A549 (cell line): ENCODE data around the gene TRUB1. TPM values are rescaled to one million over a fixed set of nuclear protein-coding genes. Genes with fewer than 3 reads are reported as not detected.

Experiments used
- ATAC-seq, 2 experiments: fragments of 200-7000 bp in 1 of 2; fragments of >200 bp in 1 of 2; cut with Nextera tagmentation in 1 of 2; cut with Tn5 transposase in 1 of 2; 3 replicates each; pipeline versions ENCODE4 v1.8.0 to v1.9.1; 2018 to 2020; ENCODE audit warnings: mild to moderate bottlenecking in 1 of 2, moderate library complexity in 1 of 2
- CTCF ChIA-PET: fragments of 300-600 bp; sonication (Branson Sonifier 250); formaldehyde crosslinking; extraction: SDS; loops from one replicate; lab custom pipeline; 2021; ENCODE audit warnings: antibody characterized with exemption, inconsistent platforms; lab: Yijun Ruan, JAX
- POLR2A ChIA-PET: fragments of 350-600 bp; formaldehyde crosslinking; extraction: SDS; loops from one replicate; lab custom pipeline; 2021; ENCODE audit warnings: antibody characterized with exemption, inconsistent platforms; lab: Yijun Ruan, JAX
- DNase-seq, 2 experiments: peaks; one replicate each; pipeline versions ENCODE4 v3.0.0 to v3.0.0-alpha.2; 2011 to 2016; ENCODE audit warnings: low read depth in 1 of 2, low spot score in 1 of 2
- FAIRE-seq: peaks from 2 replicates; lab custom pipeline; 2011; peaks lifted over from hg19 to GRCh38; lab: Jason Lieb, UNC
- H3K27ac ChIP-seq, 2 experiments: fragments of >200 bp; sonication (Bioruptor Twin); formaldehyde crosslinking; 3 replicates each; pipeline ENCODE4 v1.5.1; 2016 to 2017
- H3K4me1 ChIP-seq: fragments of >200 bp; sonication (Bioruptor Twin); formaldehyde crosslinking; 3 replicates; pipeline ENCODE4 v1.6.1; 2016
- H3K4me2 ChIP-seq: fragments of >200 bp; sonication (Bioruptor Twin); formaldehyde crosslinking; 3 replicates; pipeline ENCODE4 v1.6.1; 2016
- H3K4me3 ChIP-seq: fragments of >200 bp; sonication (Bioruptor Twin); formaldehyde crosslinking; 3 replicates; pipeline ENCODE4 v1.5.1; 2016
- H3K9me3 ChIP-seq: fragments of >200 bp; sonication (Bioruptor Twin); formaldehyde crosslinking; 3 replicates; pipeline ENCODE4 v1.6.1; 2016
- CEBPB ChIP-seq, 2 experiments: fragments of >200 bp in 1 of 2; sonication (Bioruptor Twin) in 1 of 2; formaldehyde crosslinking in 1 of 2; IDR thresholded peaks; 2 replicates each; pipeline ENCODE4 v1.6.1; 2012 to 2016
- ESRRA ChIP-seq: fragments of 150-350 bp; IDR thresholded peaks from 2 replicates; pipeline ENCODE4 v1.6.1; 2014; ENCODE audit warnings: mild to moderate bottlenecking, low read length, borderline replicate concordance
- FOSL2 ChIP-seq, 2 experiments: fragments of 450-650 bp in 1 of 2; fragments of >200 bp in 1 of 2; sonication (Bioruptor Twin) in 1 of 2; formaldehyde crosslinking; IDR thresholded peaks; 2 replicates each; pipeline versions ENCODE4 v1.5.0 to v1.6.1; 2016 to 2020; ENCODE audit warnings: mild to moderate bottlenecking in 1 of 2, moderate library complexity in 1 of 2
- GATA3 ChIP-seq: IDR thresholded peaks from 2 replicates; pipeline ENCODE4 v1.6.1; 2012; ENCODE audit warnings: borderline replicate concordance
- HDAC2 ChIP-seq: fragments of 200-600 bp; sonication (generic); IDR thresholded peaks from 2 replicates; pipeline ENCODE4 v1.6.1; 2016
- HEYL ChIP-seq: fragments of 250-450 bp; sonication (Bioruptor Pico); IDR thresholded peaks from 2 replicates; pipeline ENCODE4 v1.8.0; 2021; ENCODE audit warnings: mild to moderate bottlenecking, moderate library complexity
- HOXA7 ChIP-seq: fragments of 250-450 bp; sonication (Bioruptor Pico); IDR thresholded peaks from 2 replicates; pipeline ENCODE4 v1.5.0; 2020; ENCODE audit warnings: mild to moderate bottlenecking, moderate library complexity
- HOXB13 ChIP-seq: fragments of 250-450 bp; sonication (Bioruptor Pico); IDR thresholded peaks from 2 replicates; pipeline ENCODE4 v1.5.0; 2020; ENCODE audit warnings: low read depth, mild to moderate bottlenecking, moderate library complexity
- HOXB5 ChIP-seq: fragments of 250-450 bp; sonication (Bioruptor Pico); IDR thresholded peaks from 2 replicates; pipeline ENCODE4 v1.5.0; 2020; ENCODE audit warnings: mild to moderate bottlenecking, moderate library complexity
- KDM1A ChIP-seq: fragments of 200-600 bp; sonication (generic); IDR thresholded peaks from 2 replicates; pipeline ENCODE4 v1.6.1; 2016; ENCODE audit warnings: low read depth, mild to moderate bottlenecking
- KDM5A ChIP-seq: fragments of 200-600 bp; sonication (generic); IDR thresholded peaks from 2 replicates; pipeline ENCODE4 v1.6.1; 2016; ENCODE audit warnings: antibody characterized with exemption, mild to moderate bottlenecking
- MAFK ChIP-seq: fragments of 450-650 bp; IDR thresholded peaks from 2 replicates; pipeline ENCODE4 v1.6.1; 2014; ENCODE audit not compliant: partially characterized antibody
- NR3C1 ChIP-seq: fragments of >200 bp; sonication (Bioruptor Twin); formaldehyde crosslinking; IDR thresholded peaks from 3 replicates; pipeline ENCODE4 v1.6.1; 2017
- RARB ChIP-seq: fragments of 250-450 bp; sonication (Bioruptor Pico); IDR thresholded peaks from 2 replicates; pipeline ENCODE4 v1.8.0; 2021; ENCODE audit warnings: mild to moderate bottlenecking, moderate library complexity
- TP53 ChIP-seq: fragments of 250-450 bp; sonication (Bioruptor Pico); IDR thresholded peaks from 2 replicates; pipeline ENCODE4 v1.5.0; 2021; ENCODE audit warnings: mild to moderate bottlenecking, moderate library complexity
- whole genome bisulfite sequencing: methylation state at CpG from one replicate; pipeline ENCODE4 v1.1.6; 2017; ENCODE audit errors: missing lambda C conversion rate; 5-methylcytosine and 5-hydroxymethylcytosine counted together
- polyA plus RNA-seq, 4 experiments: library from polyadenylated mRNA; depleted of rRNA in 3 of 4; stranded (reverse); fragments of >200 nt; fragmentation: RNase III in 1 of 4; extraction: RNeasy Plus Mini Kit Qiagen cat#74134 plus additional on column Dnase treatment in 1 of 4; gene quantifications; 2 replicates in 3 of 4; 3 replicates in 1 of 4; pipeline ENCODE4 v1.2.3, GENCODE V29; 2011 to 2017
- TF ChIP-seq, protein P1 (sequence below): fragments of 450-650 bp; IDR thresholded peaks from 2 replicates; pipeline ENCODE4 v1.6.1; 2014; ENCODE audit warnings: antibody characterized with exemption
- TF ChIP-seq, protein P2 (sequence below): IDR thresholded peaks from 2 replicates; pipeline ENCODE4 v1.6.1; 2012; ENCODE audit warnings: low read depth, borderline replicate concordance
- TF ChIP-seq, protein P3 (sequence below): fragments of 200-600 bp; sonication (generic); IDR thresholded peaks from 2 replicates; pipeline ENCODE4 v1.6.1; 2016; ENCODE audit warnings: antibody characterized with exemption, mild to moderate bottlenecking, moderate library complexity
- TF ChIP-seq, protein P4 (sequence below): fragments of 150-350 bp; IDR thresholded peaks from 2 replicates; pipeline ENCODE4 v1.6.1; 2014; ENCODE audit warnings: low read depth, mild to moderate bottlenecking, low read length

TRUB1 gene
- polyA plus RNA-seq, 2 of the 4 experiments (the other 2 are of a cell fraction), result 19.5 to 40.4 TPM

DNA sequence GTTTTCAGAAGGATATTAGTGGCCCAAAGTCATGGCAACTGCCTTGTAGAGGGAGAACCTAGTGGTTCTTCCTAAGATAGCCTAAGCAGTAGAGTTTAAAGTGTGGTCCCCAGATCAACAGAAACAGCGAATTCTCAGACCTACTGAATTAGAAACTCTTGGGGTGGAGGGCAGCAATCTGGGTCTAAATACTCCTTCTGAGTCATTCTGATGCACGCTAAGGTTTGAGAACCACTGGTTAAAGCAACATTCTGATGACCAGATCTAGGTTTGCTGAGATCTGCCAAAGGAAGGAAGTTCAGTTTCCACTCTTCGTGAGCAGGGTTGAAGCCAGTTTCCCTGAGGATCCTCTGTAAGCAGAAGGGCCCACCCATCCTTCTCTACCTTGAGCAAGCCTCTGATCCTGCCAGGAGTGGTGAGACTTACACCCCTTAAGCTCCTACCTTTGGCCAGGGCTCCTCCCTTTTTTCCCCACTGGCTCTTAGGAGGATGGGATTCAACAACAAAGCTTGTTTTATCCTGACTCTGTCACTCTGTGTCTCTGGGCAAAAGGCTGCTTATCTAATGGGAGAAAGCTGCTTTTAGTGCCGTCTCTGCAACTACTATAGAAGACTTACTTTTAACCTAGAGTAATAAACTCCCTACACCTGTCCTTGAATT is 26.8 kb upstream of the TRUB1 start:
- no peak overlapping the region for H3K27ac ChIP-seq
- no peak for FAIRE-seq
- WGBS, result 81% methylated on average over 4 of the region's 4 CpGs

DNA sequence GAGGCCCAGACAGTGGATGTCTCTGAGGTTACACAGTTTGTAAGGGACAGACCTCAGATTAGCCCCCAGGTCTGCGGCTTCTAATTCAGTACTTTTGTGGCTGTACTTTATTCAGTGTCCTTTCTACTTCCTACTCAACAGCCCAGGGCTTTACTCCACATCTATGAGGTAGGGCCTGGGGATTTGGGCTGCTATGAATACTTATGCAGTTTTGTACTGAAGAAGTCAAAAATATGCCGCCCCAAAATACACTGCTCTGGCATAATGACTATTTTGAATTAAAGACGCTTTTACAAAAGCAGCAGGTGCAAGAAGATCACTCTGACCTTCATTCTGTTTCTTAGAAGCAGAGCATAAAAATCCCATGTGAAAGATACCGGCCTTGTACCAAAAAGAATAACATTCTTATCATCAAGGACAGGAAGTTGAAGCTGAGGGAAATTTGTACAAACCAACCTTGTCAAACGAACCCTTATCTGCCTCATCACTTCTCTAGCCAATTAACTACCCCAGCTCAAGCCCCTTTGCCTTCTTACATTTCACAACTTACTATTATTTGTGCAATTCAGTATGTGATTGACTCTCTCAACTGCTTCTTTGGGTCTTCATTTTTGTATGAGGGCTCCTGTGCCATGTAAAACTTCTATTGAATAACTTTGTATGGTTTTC is 26.1 kb upstream of the TRUB1 start:
- H3K4me3 ChIP-seq, result no peak overlapping the region
- ATAC-seq, result no peak
- H3K9me3 ChIP-seq, result no peaks in the 10 kb centered on the region
- TF ChIP-seq HOXA7 (CRISPR knock-in tag), result no peak
- TF ChIP-seq HDAC2, result no peak
- no peak for TF ChIP-seq HOXB13 (CRISPR knock-in tag)
- TF ChIP-seq, protein P1, sequence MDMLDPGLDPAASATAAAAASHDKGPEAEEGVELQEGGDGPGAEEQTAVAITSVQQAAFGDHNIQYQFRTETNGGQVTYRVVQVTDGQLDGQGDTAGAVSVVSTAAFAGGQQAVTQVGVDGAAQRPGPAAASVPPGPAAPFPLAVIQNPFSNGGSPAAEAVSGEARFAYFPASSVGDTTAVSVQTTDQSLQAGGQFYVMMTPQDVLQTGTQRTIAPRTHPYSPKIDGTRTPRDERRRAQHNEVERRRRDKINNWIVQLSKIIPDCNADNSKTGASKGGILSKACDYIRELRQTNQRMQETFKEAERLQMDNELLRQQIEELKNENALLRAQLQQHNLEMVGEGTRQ, result no peak
- no peak for TF ChIP-seq MAFK
- TF ChIP-seq, protein P2, sequence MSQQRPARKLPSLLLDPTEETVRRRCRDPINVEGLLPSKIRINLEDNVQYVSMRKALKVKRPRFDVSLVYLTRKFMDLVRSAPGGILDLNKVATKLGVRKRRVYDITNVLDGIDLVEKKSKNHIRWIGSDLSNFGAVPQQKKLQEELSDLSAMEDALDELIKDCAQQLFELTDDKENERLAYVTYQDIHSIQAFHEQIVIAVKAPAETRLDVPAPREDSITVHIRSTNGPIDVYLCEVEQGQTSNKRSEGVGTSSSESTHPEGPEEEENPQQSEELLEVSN, result no peak
- TF ChIP-seq KDM5A, result no peak
- TF ChIP-seq RARB (CRISPR knock-in tag), result no peak
- TF ChIP-seq KDM1A, result no peak
- TF ChIP-seq, protein P3, sequence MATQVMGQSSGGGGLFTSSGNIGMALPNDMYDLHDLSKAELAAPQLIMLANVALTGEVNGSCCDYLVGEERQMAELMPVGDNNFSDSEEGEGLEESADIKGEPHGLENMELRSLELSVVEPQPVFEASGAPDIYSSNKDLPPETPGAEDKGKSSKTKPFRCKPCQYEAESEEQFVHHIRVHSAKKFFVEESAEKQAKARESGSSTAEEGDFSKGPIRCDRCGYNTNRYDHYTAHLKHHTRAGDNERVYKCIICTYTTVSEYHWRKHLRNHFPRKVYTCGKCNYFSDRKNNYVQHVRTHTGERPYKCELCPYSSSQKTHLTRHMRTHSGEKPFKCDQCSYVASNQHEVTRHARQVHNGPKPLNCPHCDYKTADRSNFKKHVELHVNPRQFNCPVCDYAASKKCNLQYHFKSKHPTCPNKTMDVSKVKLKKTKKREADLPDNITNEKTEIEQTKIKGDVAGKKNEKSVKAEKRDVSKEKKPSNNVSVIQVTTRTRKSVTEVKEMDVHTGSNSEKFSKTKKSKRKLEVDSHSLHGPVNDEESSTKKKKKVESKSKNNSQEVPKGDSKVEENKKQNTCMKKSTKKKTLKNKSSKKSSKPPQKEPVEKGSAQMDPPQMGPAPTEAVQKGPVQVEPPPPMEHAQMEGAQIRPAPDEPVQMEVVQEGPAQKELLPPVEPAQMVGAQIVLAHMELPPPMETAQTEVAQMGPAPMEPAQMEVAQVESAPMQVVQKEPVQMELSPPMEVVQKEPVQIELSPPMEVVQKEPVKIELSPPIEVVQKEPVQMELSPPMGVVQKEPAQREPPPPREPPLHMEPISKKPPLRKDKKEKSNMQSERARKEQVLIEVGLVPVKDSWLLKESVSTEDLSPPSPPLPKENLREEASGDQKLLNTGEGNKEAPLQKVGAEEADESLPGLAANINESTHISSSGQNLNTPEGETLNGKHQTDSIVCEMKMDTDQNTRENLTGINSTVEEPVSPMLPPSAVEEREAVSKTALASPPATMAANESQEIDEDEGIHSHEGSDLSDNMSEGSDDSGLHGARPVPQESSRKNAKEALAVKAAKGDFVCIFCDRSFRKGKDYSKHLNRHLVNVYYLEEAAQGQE, result no peak
- no peak for TF ChIP-seq GATA3
- TF ChIP-seq ESRRA, result no peak
- TF ChIP-seq NR3C1, result no peak
- TF ChIP-seq HEYL (CRISPR knock-in tag), result no peak
- TF ChIP-seq CEBPB (IDR thresholded peaks at IDR 0.05), result no peak
- no peak for TF ChIP-seq HOXB5 (CRISPR knock-in tag)
- DNase-seq, result no peak
- no peak overlapping the region for H3K4me2 ChIP-seq
- H3K4me1 ChIP-seq, result peaks cover 13% of the 10 kb centered on the region
- no peak for FAIRE-seq
- H3K27ac ChIP-seq, result no peak overlapping the region
- CTCF ChIA-PET, result interaction anchor here (1.8 kb wide), 1 partner anchor 35 kb away, joined by 8 read pairs; no protein-coding TSS in a partner anchor
- POLR2A ChIA-PET, result no interaction called here
- WGBS, result 78% methylated on average over 5 of the region's 5 CpGs

More for the DNA sequence above, 26.8 kb upstream of the TRUB1 start:
- Histone ChIP-seq H3K9me3 (no peaks in the 10 kb centered on the region), H3K4me3 (no peak overlapping the region), H3K4me1 (peaks cover 13% of the 10 kb centered on the region), H3K4me2 (no peak overlapping the region)
- TF ChIP-seq FOSL2 (IDR thresholded peaks at IDR 0.05) (no peak), FOSL2 (CRISPR knock-in tag; IDR thresholded peaks at IDR 0.05) (no peak), MAFK (no peak), TP53 (CRISPR knock-in tag) (no peak)
- TF ChIP-seq, protein P4, sequence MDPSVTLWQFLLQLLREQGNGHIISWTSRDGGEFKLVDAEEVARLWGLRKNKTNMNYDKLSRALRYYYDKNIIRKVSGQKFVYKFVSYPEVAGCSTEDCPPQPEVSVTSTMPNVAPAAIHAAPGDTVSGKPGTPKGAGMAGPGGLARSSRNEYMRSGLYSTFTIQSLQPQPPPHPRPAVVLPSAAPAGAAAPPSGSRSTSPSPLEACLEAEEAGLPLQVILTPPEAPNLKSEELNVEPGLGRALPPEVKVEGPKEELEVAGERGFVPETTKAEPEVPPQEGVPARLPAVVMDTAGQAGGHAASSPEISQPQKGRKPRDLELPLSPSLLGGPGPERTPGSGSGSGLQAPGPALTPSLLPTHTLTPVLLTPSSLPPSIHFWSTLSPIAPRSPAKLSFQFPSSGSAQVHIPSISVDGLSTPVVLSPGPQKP, result no peak
- POLR2A ChIA-PET, result no interaction called here
- ATAC-seq (no peak), DNase-seq (no peak)
- CTCF ChIA-PET, result interaction anchor here (1.8 kb wide), 1 partner anchor 34 kb away, joined by 8 read pairs; no protein-coding TSS in a partner anchor
